Subcutaneous adipose tissue (tissue), 4 donors: ENCODE data around the gene PDZK1. TPM values are rescaled to one million over a fixed set of nuclear protein-coding genes. Genes with fewer than 3 reads are reported as not detected.

ENCODE experiments used
- total RNA-seq, 4 donors: library from RNA; depleted of rRNA; stranded (reverse); fragments of >200 nt; gene quantifications; one replicate each; pipeline ENCODE4 v1.1.0, GENCODE V29; 2016
- TF ChIP-seq, protein P1 (sequence below): fragments of 450-650 bp; IDR thresholded peaks from one replicate; pipeline ENCODE4 v1.5.1; 2016; ENCODE audit warnings: low read depth, mild to moderate bottlenecking, control low read depth, antibody characterized with exemption, moderate library complexity

Gene PDZK1
- total RNA-seq, 4 donors from 2014 or later = not detected

- TF ChIP-seq, protein P1, sequence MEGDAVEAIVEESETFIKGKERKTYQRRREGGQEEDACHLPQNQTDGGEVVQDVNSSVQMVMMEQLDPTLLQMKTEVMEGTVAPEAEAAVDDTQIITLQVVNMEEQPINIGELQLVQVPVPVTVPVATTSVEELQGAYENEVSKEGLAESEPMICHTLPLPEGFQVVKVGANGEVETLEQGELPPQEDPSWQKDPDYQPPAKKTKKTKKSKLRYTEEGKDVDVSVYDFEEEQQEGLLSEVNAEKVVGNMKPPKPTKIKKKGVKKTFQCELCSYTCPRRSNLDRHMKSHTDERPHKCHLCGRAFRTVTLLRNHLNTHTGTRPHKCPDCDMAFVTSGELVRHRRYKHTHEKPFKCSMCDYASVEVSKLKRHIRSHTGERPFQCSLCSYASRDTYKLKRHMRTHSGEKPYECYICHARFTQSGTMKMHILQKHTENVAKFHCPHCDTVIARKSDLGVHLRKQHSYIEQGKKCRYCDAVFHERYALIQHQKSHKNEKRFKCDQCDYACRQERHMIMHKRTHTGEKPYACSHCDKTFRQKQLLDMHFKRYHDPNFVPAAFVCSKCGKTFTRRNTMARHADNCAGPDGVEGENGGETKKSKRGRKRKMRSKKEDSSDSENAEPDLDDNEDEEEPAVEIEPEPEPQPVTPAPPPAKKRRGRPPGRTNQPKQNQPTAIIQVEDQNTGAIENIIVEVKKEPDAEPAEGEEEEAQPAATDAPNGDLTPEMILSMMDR = no peak
Observed at GRCh38 chr1:145716641-145717345, 9.6 kb upstream of the PDZK1 start.

DNA sequence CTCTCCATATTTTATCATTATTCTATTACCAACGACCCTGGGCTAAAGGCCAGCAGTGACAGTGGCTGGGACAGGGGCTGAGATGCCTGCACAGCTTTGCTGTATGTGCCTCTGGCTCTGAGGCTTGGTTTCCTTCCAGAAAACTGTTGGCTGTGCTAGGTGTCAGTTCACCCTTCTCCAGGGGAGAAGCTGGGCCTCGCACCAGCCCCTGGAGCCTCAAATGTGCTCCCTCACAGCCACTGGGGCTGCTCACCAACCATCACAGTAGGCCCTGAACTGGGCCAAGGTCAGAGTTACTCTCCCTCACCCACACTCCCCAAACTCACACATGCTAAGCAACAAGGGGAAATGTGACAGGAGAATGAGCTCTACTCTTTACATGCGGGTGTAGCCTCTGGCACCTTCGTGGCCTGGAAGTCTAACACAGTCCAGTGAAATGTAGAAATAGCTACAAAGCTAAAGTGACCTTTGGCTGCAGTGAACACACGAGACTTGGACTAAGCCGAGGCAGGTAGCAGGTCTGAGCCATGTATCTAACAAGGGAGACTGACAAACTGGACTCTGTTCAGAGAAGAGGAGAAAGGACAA, 7.5 kb upstream of the PDZK1 start:
- TF ChIP-seq, protein P1 = no peak

GRCh38 chr1:145711213-145711651, 4.1 kb upstream of the PDZK1 start:
- TF ChIP-seq, protein P1 = no peak

- TF ChIP-seq, protein P1 = no peak
Observed at GRCh38 chr1:145710291-145711027, 3.3 kb upstream of the PDZK1 start.

DNA sequence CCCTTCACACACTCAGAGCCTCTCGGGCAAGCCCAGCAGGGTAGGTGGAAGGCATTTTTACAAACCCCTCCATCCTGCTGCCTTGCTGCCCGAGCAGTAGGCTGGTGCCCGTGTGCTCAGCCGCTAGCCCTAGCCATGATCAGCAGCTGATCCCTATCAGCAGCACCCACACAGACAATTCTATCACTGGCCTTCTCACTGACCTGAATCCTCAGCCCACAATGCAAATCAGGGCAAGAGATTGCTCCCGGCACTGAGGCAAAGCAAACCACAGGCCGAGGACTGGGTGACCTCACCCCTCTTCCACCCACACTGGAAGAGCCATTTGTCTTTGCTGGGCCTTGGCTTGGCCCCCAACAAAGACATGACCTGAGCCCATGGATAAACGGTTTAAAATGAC, 895 bp upstream of the PDZK1 start:
- TF ChIP-seq, protein P1 = no peak

- TF ChIP-seq, protein P1 = no peak
Observed at GRCh38 chr1:145706086-145706664, 993 bp downstream of the PDZK1 start.

GRCh38 chr1:145705622-145706021, 1.5 kb downstream of the PDZK1 start:
- TF ChIP-seq, protein P1 = no peak
